Measurements from ENCODE around the gene CRYBA2. TPM values are rescaled to one million over a fixed set of nuclear protein-coding genes. Genes with fewer than 3 reads are reported as not detected.
A peak's percentile ranks its signal among the peaks of the same experiment; 100 is the strongest.

Gene CRYBA2
- total RNA-seq, 1 experiment from 2014 or later = not detected

DNA sequence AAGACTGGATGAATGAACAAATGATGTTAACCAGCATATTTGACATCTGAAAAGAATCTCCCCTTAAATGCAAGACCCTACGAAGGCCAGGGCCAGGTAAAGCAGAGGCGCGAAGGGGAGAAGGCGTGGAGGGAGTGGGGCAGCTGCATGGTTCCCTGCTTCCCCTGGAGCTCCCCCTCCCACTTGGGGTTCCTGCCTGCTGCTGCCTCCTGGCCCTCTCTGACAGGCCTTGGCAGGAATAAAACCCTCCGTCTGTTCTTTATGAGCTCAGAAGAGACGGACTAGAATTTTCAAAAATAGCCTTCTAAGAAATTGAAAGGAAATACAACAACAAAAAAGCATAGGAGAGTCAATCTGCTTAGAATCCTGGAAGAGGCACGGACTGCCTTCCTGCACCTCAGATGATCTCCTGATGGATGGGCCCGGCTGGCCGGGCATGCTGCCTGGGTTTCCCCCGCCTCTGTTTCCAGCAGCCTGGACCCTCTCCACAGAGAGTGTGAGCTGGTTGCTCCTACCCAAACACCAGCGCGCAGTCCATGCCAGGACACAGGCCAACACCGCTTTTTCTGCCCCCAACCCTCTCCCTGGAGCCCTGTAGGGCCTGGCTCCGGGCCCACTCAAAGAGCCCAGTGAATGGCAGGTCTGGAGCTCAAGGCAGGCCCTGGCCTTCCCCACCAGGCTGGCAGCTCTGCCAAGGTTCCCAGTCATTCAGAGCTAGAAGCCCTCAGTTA, 24.1 kb upstream of the CRYBA2 start:
- no peak for DNase-seq
- Histone ChIP-seq H3K4me3 (ENCODE audit: insufficient read depth, low read depth, low read length) (no peak overlapping the region), H3K36me3 (replicated peaks; ENCODE audit: control insufficient read depth, insufficient read depth, low read length) (no peaks in the 10 kb centered on the region), H3K27me3 (ENCODE audit: control insufficient read depth, insufficient read depth, low read length) (peaks cover 6% of the 10 kb centered on the region; the same call in 1 of the 2 replicates)

- H3K36me3 ChIP-seq (replicated peaks; ENCODE audit: control insufficient read depth, insufficient read depth, low read length) = no peaks in the 10 kb centered on the region
Observed at GRCh38 chr2:219016721-219017120, 23.5 kb upstream of the CRYBA2 start.

GRCh38 chr2:219010873-219011272, 17.7 kb upstream of the CRYBA2 start:
- no peak for DNase-seq
- Histone ChIP-seq H3K27me3 (ENCODE audit: control insufficient read depth, insufficient read depth, low read length) (peaks cover 14% of the 10 kb centered on the region), H3K4me3 (ENCODE audit: insufficient read depth, low read depth, low read length) (no peak overlapping the region), H3K36me3 (replicated peaks; ENCODE audit: control insufficient read depth, insufficient read depth, low read length) (no peaks in the 10 kb centered on the region)

More at GRCh38 chr2:219016721-219017120, 23.5 kb upstream of the CRYBA2 start:
- peaks cover 6% of the 10 kb centered on the region; the same call in 1 of the 2 replicates for H3K27me3 ChIP-seq (ENCODE audit: control insufficient read depth, insufficient read depth, low read length)
- no peak for DNase-seq
- no peak overlapping the region for H3K4me3 ChIP-seq (ENCODE audit: insufficient read depth, low read depth, low read length)

DNA sequence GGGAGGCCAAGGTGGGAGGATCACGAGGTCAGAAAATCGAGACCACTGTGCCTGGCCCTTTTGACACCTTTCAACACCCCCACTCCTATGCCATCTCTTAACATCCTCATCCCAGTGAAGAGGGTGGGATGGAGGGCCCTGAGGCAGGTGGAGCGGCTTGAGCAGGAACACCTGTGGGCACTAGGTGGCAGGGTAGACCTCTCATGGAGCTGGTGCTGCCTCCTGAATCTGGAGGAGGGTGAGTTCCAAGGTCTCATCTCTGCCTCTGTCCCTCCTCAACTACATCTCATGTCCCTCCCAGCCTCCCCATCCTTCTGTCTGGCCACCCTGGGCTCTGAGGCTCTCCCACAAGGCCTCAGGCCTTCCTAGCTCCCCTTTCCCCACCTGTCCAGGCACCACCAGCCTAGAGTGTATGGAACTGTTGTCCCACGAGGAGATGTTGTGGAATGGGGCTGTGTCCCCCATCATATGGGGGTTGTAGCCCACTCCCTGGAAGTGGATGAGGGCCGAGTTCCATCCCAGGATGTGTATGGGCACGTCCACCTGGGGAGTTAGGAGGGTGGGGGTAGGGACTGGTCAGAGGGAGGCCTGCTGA, 17.0 kb upstream of the CRYBA2 start:
- no peaks in the 10 kb centered on the region for H3K36me3 ChIP-seq (replicated peaks; ENCODE audit: control insufficient read depth, insufficient read depth, low read length)
- no peak overlapping the region for H3K4me3 ChIP-seq (ENCODE audit: insufficient read depth, low read depth, low read length)
- H3K27me3 ChIP-seq (ENCODE audit: control insufficient read depth, insufficient read depth, low read length) = peaks cover 19% of the 10 kb centered on the region
- peak; percentile 86 for DNase-seq

DNA sequence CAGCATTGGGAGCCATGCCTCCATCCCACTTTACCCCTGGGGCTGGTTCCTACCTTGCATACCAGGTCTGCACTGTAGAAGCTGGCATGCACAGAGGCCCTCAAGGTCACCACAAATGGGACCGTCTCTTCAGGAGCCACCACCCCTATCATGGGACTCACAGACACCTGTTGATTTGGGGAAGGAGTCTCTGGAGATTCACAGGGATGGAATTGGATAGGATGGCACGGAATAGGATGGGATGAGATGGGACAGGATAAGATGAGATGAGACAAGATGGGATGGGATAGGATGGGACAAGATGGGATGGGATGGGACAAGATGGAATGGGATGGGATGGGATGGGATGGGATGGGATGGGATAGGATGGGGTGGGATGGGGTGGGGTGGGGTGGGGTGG, 16.1 kb upstream of the CRYBA2 start:
- no peak for DNase-seq
- Histone ChIP-seq H3K36me3 (replicated peaks; ENCODE audit: control insufficient read depth, insufficient read depth, low read length) (no peaks in the 10 kb centered on the region), H3K27me3 (ENCODE audit: control insufficient read depth, insufficient read depth, low read length) (peaks cover 26% of the 10 kb centered on the region), H3K4me3 (ENCODE audit: insufficient read depth, low read depth, low read length) (no peak overlapping the region)

- H3K36me3 ChIP-seq (replicated peaks; ENCODE audit: control insufficient read depth, insufficient read depth, low read length) = no peaks in the 10 kb centered on the region
- no peak overlapping the region for H3K4me3 ChIP-seq (ENCODE audit: insufficient read depth, low read depth, low read length)
- H3K27me3 ChIP-seq (ENCODE audit: control insufficient read depth, insufficient read depth, low read length) = peaks cover 74% of the 10 kb centered on the region
- no peak for DNase-seq
Observed at GRCh38 chr2:219003979-219004378, 10.8 kb upstream of the CRYBA2 start.

DNA sequence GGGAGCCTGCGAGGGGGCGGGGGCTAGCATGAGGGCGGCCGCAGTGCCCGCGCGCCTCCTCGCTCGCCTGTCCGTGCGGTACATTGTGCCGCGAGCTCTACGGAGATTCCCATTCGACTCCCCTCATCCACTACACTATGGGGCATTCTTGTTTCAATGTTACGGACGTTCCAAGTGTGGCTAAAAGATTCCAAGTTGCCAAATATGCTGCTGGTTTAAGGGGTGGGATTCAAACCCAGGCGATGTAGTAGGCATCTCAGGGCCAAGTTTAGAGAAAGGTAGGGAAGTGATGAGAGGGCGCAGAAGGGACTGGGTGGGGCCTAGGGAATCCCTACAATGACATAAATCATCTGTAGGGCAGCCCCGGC, 10.0 kb upstream of the CRYBA2 start:
- Histone ChIP-seq H3K36me3 (replicated peaks; ENCODE audit: control insufficient read depth, insufficient read depth, low read length) (no peaks in the 10 kb centered on the region), H3K27me3 (ENCODE audit: control insufficient read depth, insufficient read depth, low read length) (peaks cover 81% of the 10 kb centered on the region), H3K4me3 (ENCODE audit: insufficient read depth, low read depth, low read length) (no peak overlapping the region)
- peak; percentile 67 for DNase-seq

- DNase-seq = peak; percentile 98
- H3K4me3 ChIP-seq (ENCODE audit: insufficient read depth, low read depth, low read length) = peak overlapping the region; percentile 49
- H3K36me3 ChIP-seq (replicated peaks; ENCODE audit: control insufficient read depth, insufficient read depth, low read length) = no peaks in the 10 kb centered on the region
- peaks cover 87% of the 10 kb centered on the region for H3K27me3 ChIP-seq (ENCODE audit: control insufficient read depth, insufficient read depth, low read length)
Observed at GRCh38 chr2:219002395-219003266, 9.4 kb upstream of the CRYBA2 start.

- DNase-seq = peak; percentile 89
- peaks cover 94% of the 10 kb centered on the region for H3K27me3 ChIP-seq (ENCODE audit: control insufficient read depth, insufficient read depth, low read length)
- H3K36me3 ChIP-seq (replicated peaks; ENCODE audit: control insufficient read depth, insufficient read depth, low read length) = no peaks in the 10 kb centered on the region
- H3K4me3 ChIP-seq (ENCODE audit: insufficient read depth, low read depth, low read length) = peak overlapping the region; percentile 49
Observed at GRCh38 chr2:219001577-219002394, 8.6 kb upstream of the CRYBA2 start.

DNA sequence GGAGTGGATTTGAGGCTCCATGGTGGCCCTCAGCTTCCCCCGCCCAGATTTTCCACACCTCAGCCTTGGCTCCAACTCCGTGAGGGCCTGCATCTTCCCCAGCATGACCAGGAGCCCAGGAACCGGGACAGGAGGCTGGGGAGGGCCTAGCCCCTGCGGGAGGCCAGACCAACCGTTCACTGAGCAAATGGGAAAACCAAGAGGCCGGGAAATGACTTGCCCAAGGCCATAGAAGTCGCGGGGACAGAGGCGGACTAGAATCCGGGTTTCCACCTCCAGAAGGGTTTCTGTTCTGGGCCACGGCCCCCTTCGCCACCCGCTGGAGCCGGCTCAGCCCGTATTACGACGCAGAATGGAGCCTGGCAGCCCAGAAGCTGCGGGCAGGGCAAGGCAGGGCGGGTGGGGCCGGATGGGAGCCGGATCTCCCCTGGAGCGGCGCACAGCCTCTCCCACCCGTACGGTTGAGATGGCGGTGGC, 7.9 kb upstream of the CRYBA2 start:
- H3K36me3 ChIP-seq (replicated peaks; ENCODE audit: control insufficient read depth, insufficient read depth, low read length) = no peaks in the 10 kb centered on the region
- H3K4me3 ChIP-seq (ENCODE audit: insufficient read depth, low read depth, low read length) = peak overlapping the region; percentile 37
- no peak for DNase-seq
- H3K27me3 ChIP-seq (ENCODE audit: control insufficient read depth, insufficient read depth, low read length) = peaks cover 98% of the 10 kb centered on the region

DNA sequence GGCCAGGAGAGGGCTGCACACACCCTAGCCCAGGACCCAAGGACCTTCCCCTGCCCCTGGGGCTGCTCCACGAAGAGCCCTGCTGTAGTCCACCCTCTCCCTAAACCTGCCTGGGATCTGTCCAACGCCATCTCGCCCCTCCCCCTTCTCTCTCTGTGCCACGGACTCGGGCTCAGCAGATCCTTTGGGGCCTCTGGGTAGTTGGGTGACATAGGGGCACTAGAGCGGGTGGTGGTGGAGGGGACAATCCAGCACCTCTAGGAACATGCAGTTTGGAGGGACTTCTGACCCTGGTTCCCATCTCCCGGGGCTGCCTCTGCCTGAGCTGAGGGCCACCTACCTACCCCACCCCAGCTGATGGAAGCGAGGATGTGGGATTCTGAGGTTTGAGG, 7.3 kb upstream of the CRYBA2 start:
- Histone ChIP-seq H3K36me3 (replicated peaks; ENCODE audit: control insufficient read depth, insufficient read depth, low read length) (no peaks in the 10 kb centered on the region), H3K27me3 (ENCODE audit: control insufficient read depth, insufficient read depth, low read length) (peaks cover 98% of the 10 kb centered on the region), H3K4me3 (ENCODE audit: insufficient read depth, low read depth, low read length) (peak overlapping the region; percentile 37; the same call in 1 of the 2 replicates)
- no peak for DNase-seq

DNA sequence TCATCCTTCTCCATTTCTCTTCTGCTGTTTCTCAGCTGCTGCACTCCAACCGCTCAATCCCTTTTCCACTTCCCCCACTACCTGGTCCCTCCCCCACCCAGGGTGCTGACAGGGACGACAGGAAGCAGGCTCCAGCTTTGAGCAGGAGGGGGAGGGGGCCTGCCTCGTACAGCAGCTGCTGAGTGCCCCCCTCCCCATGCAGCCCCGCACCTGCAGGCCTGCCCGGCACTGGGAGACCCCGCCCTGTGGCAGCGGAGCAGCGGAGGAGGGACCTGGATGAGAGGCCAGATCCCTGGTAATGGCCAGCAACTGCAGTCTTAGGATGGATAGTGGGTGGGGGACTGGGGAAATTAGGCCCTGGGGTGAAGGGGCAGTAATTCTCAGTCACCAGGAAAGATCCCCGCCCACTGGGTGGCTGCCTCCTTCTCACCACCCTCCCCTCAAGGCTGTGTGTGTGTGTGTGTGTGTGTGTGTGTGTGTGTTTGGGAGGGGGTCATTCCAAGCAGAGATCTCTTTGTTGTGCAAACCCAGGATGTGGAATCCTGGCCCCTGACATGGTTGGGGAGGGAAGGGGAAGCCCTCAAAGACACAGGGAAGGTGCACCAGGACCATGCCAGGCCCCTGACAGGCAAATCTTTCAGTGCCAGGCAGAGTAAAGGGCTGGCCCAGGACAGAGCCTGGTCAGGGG, 6.8 kb upstream of the CRYBA2 start:
- peak; percentile 89 for DNase-seq
- Histone ChIP-seq H3K36me3 (replicated peaks; ENCODE audit: control insufficient read depth, insufficient read depth, low read length) (no peaks in the 10 kb centered on the region), H3K4me3 (ENCODE audit: insufficient read depth, low read depth, low read length) (peak overlapping the region; percentile 37), H3K27me3 (ENCODE audit: control insufficient read depth, insufficient read depth, low read length) (peaks cover 98% of the 10 kb centered on the region)

DNA sequence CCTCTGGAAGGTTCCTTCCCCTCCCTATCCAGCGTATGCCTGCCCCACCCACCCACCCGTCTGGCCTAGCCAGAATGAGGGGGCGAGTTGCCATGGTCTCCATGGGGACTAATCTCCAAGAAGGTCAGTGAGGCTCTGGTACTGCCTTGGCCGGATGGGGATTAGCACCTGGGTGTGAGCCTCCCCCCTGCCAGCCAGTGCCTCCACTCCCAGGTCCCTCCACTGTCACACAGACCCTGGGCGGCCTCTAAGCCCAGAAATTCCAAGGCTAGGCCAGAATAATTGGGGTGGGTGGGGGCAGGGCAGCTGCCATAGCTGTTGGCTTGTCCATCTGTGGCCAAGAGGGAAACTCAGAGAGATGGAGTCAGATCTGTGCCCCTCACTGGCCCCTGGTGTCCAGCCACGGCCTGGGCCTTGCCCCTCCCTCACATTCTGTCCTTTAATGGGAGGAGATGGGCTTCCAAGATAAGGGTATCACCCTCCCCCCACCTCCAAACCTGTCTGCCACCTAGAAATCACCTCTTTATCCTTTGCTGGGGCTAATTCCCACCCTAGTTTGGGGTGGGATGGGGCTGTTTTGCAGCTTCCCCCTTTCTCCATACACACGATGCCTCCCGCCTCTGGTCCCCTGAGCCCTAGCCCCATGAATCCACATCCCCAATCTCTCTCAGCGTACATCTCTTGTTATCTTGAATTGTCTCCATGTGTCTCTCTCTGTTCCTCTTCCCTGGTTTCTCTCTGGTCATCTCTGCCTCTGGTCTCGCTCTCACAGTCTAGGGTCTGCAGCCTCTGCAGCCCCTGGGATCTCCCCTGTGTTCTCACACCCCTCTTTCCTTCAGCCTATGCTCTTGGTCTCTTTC, 6.0 kb upstream of the CRYBA2 start:
- no peaks in the 10 kb centered on the region for H3K36me3 ChIP-seq (replicated peaks; ENCODE audit: control insufficient read depth, insufficient read depth, low read length)
- H3K27me3 ChIP-seq (ENCODE audit: control insufficient read depth, insufficient read depth, low read length) = peaks cover 98% of the 10 kb centered on the region
- no peak overlapping the region; the same call in 1 of the 2 replicates for H3K4me3 ChIP-seq (ENCODE audit: insufficient read depth, low read depth, low read length)
- DNase-seq = peak; percentile 65
